ENCODE measurements around the gene DACT1.

Gene DACT1

DNA sequence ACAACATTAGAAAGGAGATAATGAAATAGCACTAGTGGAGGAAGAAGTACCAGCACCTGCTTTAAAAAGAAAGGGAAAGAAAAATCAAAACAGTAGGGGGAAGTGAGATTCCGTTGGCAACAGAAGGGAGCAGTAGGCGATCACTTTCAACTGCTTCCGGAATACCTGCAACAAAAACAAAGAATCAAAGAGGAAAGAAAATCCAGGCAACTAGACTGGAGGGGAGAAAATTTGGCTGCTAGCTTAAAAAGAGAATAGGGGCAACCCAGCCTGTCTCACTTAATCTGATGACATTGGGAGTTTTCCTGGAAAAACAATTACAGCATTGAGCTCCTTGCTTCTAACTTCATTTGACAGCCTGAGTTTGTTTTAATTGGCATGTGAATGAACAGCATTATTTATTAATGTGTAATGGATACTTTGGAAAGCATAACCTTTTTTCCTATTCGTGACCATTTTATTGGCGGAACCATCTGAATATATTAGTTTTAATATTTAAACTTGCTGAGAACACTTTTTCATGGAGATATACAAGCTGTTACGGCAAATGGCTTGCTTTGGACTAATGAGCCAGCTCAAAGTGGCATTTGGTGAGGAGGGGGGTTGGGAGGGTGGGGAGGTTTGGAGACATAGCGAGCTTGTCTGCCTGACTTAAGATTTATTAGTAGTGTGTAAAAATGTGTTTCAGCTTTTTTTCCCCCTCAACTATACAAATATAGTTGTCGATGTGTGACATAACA is 2.5 kb upstream of the DACT1 start:
- DNase-seq (ENCODE audit: low read depth), result no peak

DNA sequence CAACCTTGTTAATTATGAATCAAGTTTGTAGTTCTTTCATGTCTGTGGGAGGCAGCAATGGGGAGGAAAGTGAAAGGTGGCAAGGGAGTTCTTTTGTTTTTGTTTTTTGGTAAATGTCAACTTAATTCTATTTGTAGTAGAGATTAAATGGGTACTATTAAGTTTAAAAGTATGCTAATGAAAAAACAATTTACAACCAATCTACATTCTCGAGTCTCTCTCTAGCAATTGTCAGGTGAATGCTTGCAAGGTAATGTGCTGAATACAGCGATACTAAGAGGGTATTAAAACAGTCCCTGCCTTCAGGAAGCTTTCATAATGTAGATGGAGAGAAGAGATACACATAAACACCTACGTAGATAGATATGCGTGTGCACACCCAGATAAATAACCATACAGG is 1.6 kb upstream of the DACT1 start:
- no peak for DNase-seq (ENCODE audit: low read depth)

DNA sequence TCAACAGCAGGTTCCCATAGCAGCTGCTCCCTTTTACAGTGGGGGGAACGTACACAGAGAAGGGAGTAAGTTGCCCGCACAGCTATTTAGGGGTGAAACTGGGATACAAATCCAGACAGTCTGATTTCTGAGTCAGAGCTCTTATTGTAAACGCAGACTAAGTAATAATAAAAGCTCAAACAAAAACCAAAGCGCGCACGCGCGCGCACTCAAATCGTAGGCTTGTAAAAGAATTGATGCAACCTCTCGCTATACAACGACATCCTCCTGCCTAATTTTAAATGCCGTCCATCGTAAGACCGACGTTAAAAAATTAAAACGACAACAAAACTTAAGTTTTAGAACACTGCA is 747 bp upstream of the DACT1 start:
- DNase-seq (ENCODE audit: low read depth), result no peak

DNA sequence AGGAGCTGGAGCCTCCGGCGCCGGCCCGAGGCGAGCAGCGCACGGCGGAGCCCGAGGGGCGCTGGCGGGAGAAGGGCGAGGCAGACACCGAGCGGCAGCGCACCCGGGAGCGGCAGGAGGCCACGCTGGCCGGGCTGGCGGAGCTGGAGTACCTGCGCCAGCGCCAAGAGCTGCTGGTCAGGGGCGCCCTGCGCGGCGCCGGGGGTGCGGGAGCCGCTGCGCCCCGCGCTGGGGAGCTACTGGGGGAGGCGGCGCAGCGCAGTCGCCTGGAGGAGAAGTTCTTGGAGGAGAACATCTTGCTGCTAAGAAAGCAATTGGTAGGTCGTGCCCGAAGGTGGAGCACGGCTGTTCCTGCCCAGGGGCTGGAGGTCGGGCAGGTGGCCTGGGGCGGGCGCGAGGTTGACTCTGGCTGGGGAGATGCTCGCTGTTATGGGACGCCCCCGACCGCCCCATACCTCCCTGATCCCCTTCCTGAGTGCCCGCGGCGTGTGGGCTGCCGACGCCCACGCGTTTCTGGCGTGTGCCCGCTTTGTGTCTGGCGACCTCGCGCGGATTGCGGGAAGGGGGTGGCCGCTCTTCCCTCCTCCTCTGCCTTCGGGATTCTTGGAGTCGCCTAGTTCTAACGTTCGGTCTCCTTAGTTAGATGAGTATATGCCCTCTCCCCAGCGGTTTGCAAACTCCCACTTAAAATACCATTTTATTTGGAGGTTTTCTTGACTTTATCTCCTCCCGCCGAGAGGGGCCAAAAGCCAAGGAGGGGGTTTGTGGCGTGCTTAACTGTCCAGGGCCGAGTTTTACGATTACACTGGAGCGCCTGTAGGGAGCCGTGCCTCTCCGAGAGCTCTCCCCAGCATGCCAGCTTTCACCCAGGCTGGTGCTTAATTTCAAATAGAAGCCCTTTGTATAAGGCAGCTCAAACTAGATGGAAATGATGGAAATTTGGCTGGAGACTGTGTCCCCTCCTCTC is 752 bp downstream of the DACT1 start:
- no peak for DNase-seq (ENCODE audit: low read depth)

DNA sequence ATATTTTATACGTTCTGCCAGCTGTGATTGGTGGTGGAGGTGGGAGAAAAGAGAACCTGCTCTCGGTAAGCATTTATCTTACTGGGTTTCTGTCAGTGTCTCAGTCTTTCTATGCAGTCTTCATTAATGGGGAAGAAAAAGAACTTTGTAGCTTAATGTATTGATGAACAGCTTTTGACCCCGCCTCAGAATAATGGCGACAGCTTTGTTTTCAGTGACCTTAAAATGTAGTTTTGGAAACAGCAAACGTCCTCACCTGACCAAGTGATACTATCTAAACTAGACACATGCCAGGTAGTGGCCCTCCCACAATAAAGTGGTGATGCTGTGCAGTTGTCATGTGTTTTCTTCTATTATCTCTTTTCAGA is 1.4 kb downstream of the DACT1 start:
- DNase-seq (ENCODE audit: low read depth), result no peak

DNA sequence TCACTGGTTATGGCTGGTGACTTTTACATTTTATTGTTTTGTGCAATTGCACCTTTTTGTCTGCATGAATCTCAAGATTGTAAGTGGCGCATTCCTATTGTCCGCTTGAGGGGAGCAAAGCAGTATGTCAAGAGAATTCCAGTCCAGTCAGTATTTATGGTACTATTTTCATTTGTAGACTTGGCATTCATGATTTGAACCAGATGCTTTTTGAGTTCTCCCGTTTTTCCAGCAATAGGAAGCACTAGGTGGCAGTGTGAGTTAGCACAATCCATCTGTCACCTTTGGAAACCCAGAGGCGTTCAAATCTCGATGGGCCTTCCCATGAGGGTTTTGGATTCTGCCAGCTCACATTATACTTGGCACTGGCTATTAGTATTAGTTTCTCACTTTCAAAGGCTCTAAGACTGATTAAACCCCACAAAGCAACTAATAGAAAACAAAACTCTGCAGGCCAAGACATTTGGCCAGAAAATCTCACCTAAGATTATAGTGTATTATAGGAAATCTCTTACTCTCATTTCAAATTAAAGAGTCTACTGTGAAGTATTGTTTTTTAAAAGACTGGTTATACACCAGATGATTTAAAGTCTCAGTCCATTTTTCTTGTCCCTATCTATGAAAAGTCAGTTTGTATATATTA is 2.2 kb downstream of the DACT1 start:
- DNase-seq (ENCODE audit: low read depth), result no peak

DNA sequence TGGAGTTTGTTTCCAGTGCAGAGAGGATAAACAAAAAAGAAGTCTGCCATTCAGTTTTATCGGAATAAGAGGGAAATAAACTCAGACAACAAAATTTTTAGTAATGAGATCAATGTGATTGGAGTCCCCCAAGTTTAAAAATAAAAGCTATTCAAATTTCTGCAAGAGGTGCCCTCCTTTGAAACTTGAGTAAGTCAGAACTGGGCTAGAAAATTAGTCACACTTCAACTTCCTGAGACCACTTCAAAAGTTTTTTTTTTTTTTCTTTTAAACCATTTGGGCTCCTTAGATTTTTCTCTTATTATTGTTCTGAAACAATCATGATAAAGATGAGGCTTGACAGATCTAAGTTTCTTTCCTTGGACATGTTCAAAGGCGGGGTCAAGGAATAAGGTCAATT is 3.2 kb downstream of the DACT1 start:
- no peak for DNase-seq (ENCODE audit: low read depth)

DNA sequence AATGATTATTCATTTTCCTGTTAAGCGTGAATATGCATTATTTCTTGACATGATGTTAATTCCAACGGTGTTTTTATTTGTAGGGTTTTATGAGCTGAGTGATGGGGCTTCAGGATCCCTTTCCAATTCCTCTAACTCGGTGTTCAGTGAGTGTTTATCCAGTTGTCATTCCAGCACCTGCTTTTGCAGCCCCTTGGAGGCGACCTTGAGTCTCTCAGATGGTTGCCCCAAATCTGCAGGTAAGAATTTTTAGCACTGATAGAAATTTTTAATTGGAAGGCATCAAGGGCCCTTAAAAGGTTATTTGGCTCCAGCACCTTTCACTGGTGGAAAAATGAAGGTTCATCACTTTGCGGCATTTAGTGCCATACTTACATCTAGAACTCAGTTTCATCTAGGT is 3.7 kb downstream of the DACT1 start:
- no peak for DNase-seq (ENCODE audit: low read depth)

DNA sequence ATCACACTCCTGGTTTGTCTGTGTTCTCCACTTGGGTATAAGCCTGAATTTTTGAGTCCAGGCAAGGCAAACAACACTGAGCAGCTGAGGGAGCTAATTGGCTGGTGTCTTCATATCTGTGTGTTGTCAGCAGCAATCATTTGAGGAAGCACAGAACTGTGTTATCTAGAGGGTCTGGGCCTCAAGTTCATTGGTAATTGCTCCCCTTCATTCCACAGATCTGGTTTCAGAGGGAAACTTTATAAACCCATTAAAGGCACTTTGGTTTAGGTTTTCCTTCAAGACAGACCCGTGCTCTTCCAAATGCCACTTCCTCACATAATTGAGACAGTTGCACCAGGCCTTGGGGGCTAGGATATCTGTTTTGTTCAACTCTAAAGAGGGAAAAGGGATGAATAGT is 5.6 kb downstream of the DACT1 start:
- no peak for DNase-seq (ENCODE audit: low read depth)

DNA sequence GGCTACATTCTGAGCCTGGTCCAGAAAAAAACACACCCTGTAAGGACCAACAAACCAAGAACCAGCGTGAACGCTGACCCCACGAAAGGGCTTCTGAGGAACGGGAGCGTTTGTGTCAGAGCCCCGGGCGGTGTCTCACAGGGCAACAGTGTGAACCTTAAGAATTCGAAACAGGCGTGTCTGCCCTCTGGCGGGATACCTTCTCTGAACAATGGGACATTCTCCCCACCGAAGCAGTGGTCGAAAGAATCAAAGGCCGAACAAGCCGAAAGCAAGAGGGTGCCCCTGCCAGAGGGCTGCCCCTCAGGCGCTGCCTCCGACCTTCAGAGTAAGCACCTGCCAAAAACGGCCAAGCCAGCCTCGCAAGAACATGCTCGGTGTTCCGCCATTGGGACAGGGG is 7.9 kb downstream of the DACT1 start:
- no peak for DNase-seq (ENCODE audit: low read depth)

DNA sequence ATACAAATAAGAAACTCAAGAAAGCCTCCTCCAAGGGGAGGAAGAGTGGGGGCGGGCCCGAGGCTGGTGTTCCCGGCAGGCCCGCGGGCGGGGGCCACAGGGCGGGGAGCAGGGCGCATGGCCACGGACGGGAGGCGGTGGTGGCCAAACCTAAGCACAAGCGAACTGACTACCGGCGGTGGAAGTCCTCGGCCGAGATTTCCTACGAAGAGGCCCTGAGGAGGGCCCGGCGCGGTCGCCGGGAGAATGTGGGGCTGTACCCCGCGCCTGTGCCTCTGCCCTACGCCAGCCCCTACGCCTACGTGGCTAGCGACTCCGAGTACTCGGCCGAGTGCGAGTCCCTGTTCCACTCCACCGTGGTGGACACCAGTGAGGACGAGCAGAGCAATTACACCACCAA is 8.7 kb downstream of the DACT1 start:
- no peak for DNase-seq (ENCODE audit: low read depth)

DNA sequence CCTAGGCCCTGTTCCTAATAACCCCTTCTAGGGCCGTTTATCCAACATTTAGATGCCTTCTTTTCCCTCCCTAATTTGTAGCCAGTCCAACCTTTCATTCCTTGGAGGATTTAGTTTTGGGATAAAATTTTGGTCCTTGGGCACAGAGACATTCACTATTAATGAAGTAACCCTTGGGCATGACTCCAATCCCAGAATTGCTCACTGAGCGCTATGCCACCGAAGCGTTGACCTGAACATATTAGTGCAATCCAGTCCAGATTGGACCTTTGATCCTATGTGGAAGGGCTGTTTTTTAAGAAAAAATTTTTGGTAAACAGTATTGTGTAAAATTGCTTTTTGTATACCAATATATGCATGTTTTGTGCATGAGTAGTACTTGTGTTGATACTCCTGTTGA is 10.0 kb downstream of the DACT1 start:
- no peak for DNase-seq (ENCODE audit: low read depth)

DNA sequence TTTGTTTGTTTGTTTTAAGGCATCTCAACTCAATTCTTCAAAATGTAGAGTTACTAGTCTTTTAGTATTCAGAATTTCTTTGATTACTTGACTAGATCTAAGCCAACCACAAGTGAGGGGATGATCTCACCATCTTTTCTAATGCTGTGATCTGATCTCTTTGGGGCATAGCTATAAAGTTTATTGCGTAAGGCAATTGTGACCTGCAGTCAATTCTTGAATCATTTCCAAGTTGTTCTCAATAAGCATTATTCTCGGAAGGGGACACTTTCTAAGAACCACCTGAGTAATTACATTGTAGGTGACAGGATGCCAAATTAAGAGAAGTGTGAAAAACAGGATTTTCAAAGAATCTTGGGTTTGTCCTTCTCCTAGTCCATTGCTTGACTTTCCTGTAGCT is 13.1 kb downstream of the DACT1 start:
- DNase-seq (ENCODE audit: low read depth), result no peak

DNA sequence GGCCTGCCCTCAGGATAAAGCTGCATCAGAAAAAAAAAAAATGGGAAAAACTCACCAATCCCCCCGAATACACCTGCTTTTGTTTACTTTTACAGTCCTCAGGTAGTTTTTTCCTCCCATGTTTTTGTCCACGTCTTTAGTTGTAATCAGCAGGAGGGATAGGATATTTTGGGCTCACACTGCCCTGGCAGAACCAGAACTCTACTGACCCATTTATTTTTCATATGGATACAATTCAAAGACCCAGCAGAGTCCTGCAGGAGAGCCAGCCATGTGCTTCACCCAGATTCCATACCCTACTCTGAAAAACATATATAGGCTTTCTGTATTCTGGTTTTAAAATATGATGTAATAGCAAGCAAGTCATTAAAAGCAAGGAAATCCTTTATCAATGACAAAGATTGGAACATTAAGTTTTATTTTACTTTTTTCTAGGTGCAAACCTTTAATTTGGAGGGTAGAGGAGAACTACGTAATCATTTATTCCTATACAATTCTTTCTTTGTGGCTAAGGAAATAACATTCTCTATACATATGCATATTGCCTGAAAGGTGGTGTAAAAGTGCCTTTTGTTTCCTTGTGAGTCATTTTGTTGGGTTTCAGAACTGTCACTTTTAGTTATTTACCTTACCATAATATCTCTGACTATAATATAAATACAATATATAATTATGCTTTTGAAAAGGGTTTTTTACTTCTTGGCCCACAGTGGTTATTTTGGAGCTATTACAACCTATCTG is 19.1 kb downstream of the DACT1 start:
- DNase-seq (ENCODE audit: low read depth), result no peak

DNA sequence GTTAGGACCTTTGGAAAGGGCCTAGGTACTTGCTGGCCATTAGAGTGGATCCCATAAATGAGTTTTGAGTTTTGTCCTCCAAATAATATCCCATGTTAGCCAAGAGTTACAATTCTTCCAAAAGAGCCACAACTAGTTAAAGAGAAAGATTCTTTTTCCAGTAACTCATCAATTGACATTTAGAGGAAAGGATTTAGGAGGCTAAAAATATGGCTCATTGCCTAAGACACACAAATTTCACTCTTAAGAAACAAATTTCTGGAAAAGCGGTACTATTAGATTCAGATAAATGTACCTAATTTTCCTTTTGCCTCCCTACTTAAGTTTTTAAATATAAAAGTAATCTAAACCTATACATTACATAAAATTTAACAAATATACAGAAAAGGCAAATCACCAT is 21.3 kb downstream of the DACT1 start:
- no peak for DNase-seq (ENCODE audit: low read depth)

DNA sequence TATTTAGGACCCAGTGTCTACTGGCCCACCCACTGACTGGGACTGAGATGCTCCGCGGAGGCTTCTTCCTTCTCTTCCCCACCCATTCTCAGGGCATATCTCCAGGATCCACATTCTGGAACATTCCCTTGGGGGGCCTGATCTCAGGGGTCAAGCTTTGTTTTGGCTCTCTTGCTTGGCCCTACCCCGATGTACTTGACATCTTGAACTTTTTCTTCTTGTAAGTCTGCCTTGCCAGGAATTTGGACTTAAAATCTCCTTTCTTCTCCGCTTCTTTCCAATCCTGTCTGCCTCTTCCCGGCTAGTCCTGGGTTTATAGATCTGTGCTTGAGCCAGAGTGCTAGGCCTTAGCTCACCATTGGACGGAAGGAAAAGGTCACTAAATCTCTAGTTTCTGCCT is 22.1 kb downstream of the DACT1 start:
- no peak for DNase-seq (ENCODE audit: low read depth)

DNA sequence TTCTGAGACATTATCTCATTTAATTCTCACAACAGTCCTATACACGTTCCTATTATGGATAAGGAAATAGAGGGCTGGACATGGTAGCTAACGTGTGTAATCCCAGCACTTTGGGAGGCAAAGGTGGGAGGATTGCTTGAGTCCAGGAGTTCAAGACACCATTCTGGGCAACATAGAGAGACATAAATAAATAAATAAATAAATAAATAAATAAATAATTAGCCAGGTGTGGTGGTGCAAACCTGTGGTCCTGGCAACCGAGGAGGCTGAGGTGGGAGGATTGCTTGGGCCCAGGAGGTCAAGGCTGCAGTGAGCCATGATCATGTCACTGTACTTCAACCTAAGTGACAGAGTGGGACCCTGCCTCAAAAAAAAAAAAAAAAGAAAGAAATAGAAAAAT is 22.6 kb downstream of the DACT1 start:
- DNase-seq (ENCODE audit: low read depth), result no peak

DNA sequence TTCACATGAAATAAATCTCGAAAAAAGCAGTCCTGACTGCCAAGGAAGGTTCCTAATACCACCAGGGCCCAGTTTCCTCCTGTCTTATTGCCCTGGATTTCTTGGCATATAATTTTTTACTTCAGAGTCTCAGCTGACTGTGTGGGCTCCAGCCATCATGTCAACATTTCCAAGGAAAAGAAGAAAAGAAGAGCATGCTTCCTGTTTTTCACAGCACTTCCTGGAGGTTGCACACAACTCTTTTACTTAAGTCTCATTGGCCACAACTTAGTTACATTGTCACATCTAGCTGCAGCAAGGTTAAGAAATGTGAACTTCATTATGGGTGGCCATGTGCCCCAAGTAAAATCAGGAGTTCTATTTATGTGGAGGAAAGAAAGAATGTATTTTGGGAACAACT is 24.3 kb downstream of the DACT1 start:
- DNase-seq (ENCODE audit: low read depth), result no peak

DNA sequence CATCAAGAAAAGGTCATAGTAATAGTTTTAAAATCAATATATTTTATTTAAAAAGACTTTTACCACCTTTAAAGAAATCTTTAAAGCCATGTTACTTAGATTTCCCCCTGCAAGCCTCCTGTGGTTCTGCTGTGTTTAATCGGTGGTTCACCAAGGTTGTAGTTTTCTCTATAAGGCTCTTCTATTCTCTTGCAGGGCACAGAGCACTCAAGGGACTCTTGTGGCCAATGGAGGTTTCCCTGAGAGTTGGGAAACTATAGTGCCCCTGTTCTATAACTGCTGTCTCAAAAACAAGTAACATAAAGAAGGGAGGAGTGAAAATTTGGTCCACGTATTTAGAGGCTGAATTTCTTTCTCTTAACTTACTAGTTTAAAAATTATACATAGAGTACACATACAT is 25.0 kb downstream of the DACT1 start:
- no peak for DNase-seq (ENCODE audit: low read depth)

DNA sequence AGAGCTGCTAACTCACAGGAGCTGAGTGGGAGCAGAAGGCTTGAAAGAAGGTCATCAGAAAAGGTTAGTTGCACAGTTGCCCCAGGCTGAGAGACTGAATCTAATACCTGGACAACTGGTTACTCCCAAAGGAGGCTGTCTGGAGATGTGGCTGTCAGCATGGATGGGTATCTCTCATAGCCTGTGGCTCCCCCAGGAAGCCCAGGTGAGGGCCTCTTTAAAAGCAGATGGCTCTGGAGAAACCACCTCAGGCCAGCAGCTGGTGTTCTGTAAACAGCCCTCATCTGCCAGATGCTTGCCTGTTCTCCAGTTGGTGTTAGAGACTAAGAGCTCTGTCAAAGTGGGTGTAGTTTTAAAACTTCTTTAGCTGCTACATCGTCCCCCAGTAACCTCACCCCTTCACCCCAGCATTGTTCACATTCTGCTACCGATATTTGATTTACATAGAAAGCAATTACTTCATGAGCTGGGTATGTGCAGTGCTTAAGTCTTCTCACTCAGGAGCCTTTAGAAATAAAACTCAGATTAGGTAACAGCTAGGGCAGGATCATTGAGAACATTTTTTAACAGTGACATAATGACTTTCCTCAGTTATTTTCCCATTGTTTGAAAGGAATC is 25.8 kb downstream of the DACT1 start:
- DNase-seq (ENCODE audit: low read depth), result no peak

DNA sequence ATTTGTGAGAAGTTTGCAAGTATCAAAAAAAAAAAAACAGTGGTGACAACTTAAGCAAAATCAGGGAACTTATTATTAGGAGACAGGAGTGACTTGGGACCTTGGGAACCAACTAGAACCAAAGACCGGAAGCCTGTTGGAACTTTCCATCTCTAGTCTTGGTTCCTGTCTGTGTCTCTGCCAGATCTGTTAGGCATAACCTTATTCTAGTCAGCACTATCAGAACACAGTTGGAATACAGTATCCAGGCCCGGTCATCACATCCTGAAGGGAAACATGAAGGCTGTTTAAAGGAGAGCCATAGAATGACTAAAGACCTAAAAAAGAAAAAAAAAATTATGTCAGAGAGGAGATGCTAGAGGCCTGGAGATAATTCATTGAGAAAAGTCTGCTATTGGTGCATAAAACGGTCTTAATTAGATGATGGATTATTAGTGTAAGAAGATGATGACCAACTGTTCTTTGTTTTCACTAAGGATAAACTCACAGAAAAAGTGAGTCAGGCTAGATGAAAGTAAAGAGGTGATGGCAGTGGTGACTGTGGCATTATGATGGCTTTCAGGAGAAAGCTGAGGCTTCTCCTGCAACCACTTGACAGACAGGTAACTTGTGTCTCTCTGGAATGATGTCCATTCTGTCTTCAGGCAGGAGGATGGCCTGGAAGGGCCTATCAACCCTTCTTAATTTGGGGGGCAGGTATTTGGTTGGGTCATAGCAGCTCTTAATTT is 28.2 kb downstream of the DACT1 start:
- DNase-seq (ENCODE audit: low read depth), result no peak

All from CMK (cell line).